HepG2 (cell line): Measurements from ENCODE around the gene DPH7. TPM values are rescaled to one million over a fixed set of nuclear protein-coding genes. Genes with fewer than 3 reads are reported as not detected.

Experiments
- CEBPG ChIP-seq: IDR thresholded peaks from 2 replicates; pipeline ENCODE4 v1.6.1; 2016
- FOXA3 ChIP-seq: IDR thresholded peaks from 2 replicates; pipeline ENCODE4 v1.6.1; 2016; ENCODE audit warnings: missing genetic modification reagents, missing compliant biosample characterization
- KDM1A ChIP-seq: IDR thresholded peaks from 2 replicates; pipeline ENCODE4 v1.6.1; 2016; ENCODE audit warnings: missing compliant biosample characterization
- TGIF2 ChIP-seq: IDR thresholded peaks from 2 replicates; pipeline ENCODE4 v1.6.1; 2016; ENCODE audit warnings: control low read depth, missing compliant biosample characterization
- ZMAT3 ChIP-seq: sonication (generic); formaldehyde crosslinking; conservative IDR thresholded peaks from 2 replicates; pipeline ENCODE4 v1.7.0; 2021; ENCODE audit warnings: missing genetic modification reagents
- ZNF644 ChIP-seq: IDR thresholded peaks from 2 replicates; pipeline ENCODE4 v1.6.1; 2016; ENCODE audit warnings: low read depth
- ZNF672 ChIP-seq: sonication (generic); formaldehyde crosslinking; IDR thresholded peaks from 2 replicates; pipeline ENCODE4 v1.8.1; 2022; ENCODE audit warnings: missing genetic modification reagents
- ZSCAN22 ChIP-seq: sonication (generic); formaldehyde crosslinking; IDR thresholded peaks from 2 replicates; pipeline ENCODE4 v1.4.0; 2020; ENCODE audit warnings: mild to moderate bottlenecking, missing genetic modification reagents
- polyA plus RNA-seq, 8 experiments: library from polyadenylated mRNA; depleted of rRNA in 3 of 8; stranded (reverse) in 7 of 8; unstranded in 1 of 8; fragments of >200 nt; fragmentation: Illumina TruSeq in 4 of 8; extraction: Trizol in 4 of 8; gene quantifications; 2 replicates each; pipeline versions ENCODE4 v1.2.1 to v1.2.3, GENCODE V29; 2011 to 2016; ENCODE audit warnings: low read depth in 4 of 8, missing spikeins in 1 of 8, mixed read lengths in 1 of 8; ENCODE audit not compliant: insufficient read depth in 1 of 8
- total RNA-seq, 5 experiments: library from RNA; depleted of rRNA; stranded (reverse); fragments of >200 nt; fragmentation: Illumina TruSeq; extraction: Trizol; gene quantifications; 2 replicates each; pipeline ENCODE4 v1.2.3, GENCODE V29; 2016; ENCODE audit warnings: low read depth in 1 of 5
- TF ChIP-seq, protein P1 (sequence below): sonication (generic); formaldehyde crosslinking; IDR thresholded peaks from 2 replicates; pipeline ENCODE4 v1.4.0; 2020; ENCODE audit warnings: low read depth, missing genetic modification reagents
- TF ChIP-seq, protein P2 (sequence below): sonication (generic); formaldehyde crosslinking; IDR thresholded peaks from 2 replicates; pipeline ENCODE4 v1.4.0; 2020; ENCODE audit warnings: missing genetic modification reagents, borderline replicate concordance
- TF ChIP-seq, protein P3 (sequence below): sonication (generic); formaldehyde crosslinking; IDR thresholded peaks from 2 replicates; pipeline ENCODE4 v1.4.0; 2020; ENCODE audit warnings: missing genetic modification reagents
- TF ChIP-seq, protein P4 (sequence below): sonication (generic); formaldehyde crosslinking; IDR thresholded peaks from 2 replicates; pipeline ENCODE4 v1.8.1; 2023; ENCODE audit warnings: mild to moderate bottlenecking, missing genetic modification reagents, borderline replicate concordance
- TF ChIP-seq, protein P5 (sequence below): sonication (generic); formaldehyde crosslinking; IDR thresholded peaks from 2 replicates; pipeline ENCODE4 v1.5.0; 2020; ENCODE audit warnings: mild to moderate bottlenecking, missing genetic modification reagents
- TF ChIP-seq, protein P6 (sequence below): sonication (generic); formaldehyde crosslinking; IDR thresholded peaks from 2 replicates; pipeline ENCODE4 v1.5.0; 2020; ENCODE audit warnings: mild to moderate bottlenecking, missing genetic modification reagents

Gene DPH7
- total and polyA plus RNA-seq, 2 of the 13 experiments (the other 11 are each of a cell fraction or from before 2014, with no cell fraction given) = 27.6 to 31.6 TPM

DNA sequence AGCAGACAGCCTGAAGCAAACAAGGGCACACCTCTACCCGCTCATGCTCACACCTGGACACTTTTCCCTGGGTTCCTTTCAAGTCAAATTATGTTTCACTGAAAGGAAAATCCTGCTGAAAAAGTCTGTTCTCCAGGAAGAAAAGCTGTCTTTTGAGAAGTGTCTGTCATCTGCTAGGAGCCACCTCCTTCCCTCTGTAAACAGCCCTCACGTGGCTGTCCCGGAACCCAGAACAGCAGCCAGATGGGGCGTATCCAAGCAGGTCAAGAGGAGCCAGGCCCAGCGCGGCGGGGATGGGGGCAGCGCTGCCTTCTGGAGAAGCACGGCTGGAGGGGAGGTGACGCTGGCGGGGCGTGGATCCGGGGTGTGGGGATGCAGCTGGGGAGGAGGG, 28.5 kb downstream of the DPH7 start, which contains the start of gene PNPLA7 (continued):
- TF ChIP-seq ZMAT3 (CRISPR knock-in tag) = no peak
- no peak for TF ChIP-seq ZNF644 (CRISPR knock-in tag)
- TF ChIP-seq, protein P1, sequence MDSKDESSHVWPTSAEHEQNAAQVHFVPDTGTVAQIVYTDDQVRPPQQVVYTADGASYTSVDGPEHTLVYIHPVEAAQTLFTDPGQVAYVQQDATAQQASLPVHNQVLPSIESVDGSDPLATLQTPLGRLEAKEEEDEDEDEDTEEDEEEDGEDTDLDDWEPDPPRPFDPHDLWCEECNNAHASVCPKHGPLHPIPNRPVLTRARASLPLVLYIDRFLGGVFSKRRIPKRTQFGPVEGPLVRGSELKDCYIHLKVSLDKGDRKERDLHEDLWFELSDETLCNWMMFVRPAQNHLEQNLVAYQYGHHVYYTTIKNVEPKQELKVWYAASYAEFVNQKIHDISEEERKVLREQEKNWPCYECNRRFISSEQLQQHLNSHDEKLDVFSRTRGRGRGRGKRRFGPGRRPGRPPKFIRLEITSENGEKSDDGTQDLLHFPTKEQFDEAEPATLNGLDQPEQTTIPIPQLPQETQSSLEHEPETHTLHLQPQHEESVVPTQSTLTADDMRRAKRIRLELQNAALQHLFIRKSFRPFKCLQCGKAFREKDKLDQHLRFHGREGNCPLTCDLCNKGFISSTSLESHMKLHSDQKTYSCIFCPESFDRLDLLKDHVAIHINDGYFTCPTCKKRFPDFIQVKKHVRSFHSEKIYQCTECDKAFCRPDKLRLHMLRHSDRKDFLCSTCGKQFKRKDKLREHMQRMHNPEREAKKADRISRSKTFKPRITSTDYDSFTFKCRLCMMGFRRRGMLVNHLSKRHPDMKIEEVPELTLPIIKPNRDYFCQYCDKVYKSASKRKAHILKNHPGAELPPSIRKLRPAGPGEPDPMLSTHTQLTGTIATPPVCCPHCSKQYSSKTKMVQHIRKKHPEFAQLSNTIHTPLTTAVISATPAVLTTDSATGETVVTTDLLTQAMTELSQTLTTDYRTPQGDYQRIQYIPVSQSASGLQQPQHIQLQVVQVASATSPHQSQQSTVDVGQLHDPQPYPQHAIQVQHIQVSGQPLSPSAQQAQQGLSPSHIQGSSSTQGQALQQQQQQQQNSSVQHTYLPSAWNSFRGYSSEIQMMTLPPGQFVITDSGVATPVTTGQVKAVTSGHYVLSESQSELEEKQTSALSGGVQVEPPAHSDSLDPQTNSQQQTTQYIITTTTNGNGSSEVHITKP (CRISPR knock-in tag) = no peak
- TF ChIP-seq, protein P2, sequence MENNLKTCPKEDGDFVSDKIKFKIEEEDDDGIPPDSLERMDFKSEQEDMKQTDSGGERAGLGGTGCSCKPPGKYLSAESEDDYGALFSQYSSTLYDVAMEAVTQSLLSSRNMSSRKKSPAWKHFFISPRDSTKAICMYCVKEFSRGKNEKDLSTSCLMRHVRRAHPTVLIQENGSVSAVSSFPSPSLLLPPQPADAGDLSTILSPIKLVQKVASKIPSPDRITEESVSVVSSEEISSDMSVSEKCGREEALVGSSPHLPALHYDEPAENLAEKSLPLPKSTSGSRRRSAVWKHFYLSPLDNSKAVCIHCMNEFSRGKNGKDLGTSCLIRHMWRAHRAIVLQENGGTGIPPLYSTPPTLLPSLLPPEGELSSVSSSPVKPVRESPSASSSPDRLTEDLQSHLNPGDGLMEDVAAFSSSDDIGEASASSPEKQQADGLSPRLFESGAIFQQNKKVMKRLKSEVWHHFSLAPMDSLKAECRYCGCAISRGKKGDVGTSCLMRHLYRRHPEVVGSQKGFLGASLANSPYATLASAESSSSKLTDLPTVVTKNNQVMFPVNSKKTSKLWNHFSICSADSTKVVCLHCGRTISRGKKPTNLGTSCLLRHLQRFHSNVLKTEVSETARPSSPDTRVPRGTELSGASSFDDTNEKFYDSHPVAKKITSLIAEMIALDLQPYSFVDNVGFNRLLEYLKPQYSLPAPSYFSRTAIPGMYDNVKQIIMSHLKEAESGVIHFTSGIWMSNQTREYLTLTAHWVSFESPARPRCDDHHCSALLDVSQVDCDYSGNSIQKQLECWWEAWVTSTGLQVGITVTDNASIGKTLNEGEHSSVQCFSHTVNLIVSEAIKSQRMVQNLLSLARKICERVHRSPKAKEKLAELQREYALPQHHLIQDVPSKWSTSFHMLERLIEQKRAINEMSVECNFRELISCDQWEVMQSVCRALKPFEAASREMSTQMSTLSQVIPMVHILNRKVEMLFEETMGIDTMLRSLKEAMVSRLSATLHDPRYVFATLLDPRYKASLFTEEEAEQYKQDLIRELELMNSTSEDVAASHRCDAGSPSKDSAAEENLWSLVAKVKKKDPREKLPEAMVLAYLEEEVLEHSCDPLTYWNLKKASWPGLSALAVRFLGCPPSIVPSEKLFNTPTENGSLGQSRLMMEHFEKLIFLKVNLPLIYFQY (CRISPR knock-in tag) = peak; percentile 53; the same call in 1 of the 2 replicates
- TF ChIP-seq TGIF2 (CRISPR knock-in tag) = peak; percentile 15; the same call in 1 of the 2 replicates
- no peak for TF ChIP-seq KDM1A (CRISPR knock-in tag)
- peak; percentile 91 for TF ChIP-seq FOXA3 (CRISPR knock-in tag)
- no peak for TF ChIP-seq ZSCAN22 (CRISPR knock-in tag)
- TF ChIP-seq, protein P3, sequence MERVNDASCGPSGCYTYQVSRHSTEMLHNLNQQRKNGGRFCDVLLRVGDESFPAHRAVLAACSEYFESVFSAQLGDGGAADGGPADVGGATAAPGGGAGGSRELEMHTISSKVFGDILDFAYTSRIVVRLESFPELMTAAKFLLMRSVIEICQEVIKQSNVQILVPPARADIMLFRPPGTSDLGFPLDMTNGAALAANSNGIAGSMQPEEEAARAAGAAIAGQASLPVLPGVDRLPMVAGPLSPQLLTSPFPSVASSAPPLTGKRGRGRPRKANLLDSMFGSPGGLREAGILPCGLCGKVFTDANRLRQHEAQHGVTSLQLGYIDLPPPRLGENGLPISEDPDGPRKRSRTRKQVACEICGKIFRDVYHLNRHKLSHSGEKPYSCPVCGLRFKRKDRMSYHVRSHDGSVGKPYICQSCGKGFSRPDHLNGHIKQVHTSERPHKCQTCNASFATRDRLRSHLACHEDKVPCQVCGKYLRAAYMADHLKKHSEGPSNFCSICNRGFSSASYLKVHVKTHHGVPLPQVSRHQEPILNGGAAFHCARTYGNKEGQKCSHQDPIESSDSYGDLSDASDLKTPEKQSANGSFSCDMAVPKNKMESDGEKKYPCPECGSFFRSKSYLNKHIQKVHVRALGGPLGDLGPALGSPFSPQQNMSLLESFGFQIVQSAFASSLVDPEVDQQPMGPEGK (CRISPR knock-in tag) = peak; percentile 39; the same call in 1 of the 2 replicates
- TF ChIP-seq, protein P4, sequence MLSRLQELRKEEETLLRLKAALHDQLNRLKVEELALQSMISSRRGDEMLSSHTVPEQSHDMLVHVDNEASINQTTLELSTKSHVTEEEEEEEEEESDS (CRISPR knock-in tag) = no peak
- TF ChIP-seq, protein P5, sequence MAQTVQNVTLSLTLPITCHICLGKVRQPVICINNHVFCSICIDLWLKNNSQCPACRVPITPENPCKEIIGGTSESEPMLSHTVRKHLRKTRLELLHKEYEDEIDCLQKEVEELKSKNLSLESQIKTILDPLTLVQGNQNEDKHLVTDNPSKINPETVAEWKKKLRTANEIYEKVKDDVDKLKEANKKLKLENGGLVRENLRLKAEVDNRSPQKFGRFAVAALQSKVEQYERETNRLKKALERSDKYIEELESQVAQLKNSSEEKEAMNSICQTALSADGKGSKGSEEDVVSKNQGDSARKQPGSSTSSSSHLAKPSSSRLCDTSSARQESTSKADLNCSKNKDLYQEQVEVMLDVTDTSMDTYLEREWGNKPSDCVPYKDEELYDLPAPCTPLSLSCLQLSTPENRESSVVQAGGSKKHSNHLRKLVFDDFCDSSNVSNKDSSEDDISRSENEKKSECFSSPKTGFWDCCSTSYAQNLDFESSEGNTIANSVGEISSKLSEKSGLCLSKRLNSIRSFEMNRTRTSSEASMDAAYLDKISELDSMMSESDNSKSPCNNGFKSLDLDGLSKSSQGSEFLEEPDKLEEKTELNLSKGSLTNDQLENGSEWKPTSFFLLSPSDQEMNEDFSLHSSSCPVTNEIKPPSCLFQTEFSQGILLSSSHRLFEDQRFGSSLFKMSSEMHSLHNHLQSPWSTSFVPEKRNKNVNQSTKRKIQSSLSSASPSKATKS (CRISPR knock-in tag) = no peak
- no peak for TF ChIP-seq CEBPG (CRISPR knock-in tag)
- no peak for TF ChIP-seq ZNF672 (CRISPR knock-in tag)
- TF ChIP-seq, protein P6, sequence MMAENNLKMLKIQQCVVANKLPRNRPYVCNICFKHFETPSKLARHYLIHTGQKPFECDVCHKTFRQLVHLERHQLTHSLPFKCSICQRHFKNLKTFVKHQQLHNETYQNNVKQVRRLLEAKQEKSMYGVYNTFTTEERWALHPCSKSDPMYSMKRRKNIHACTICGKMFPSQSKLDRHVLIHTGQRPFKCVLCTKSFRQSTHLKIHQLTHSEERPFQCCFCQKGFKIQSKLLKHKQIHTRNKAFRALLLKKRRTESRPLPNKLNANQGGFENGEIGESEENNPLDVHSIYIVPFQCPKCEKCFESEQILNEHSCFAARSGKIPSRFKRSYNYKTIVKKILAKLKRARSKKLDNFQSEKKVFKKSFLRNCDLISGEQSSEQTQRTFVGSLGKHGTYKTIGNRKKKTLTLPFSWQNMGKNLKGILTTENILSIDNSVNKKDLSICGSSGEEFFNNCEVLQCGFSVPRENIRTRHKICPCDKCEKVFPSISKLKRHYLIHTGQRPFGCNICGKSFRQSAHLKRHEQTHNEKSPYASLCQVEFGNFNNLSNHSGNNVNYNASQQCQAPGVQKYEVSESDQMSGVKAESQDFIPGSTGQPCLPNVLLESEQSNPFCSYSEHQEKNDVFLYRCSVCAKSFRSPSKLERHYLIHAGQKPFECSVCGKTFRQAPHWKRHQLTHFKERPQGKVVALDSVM = no peak
